H1 (cell line): Measurements from ENCODE around the gene BBLN. TPM values are rescaled to one million over a fixed set of nuclear protein-coding genes. Genes with fewer than 3 reads are reported as not detected.

Experiments
- CTCF ChIA-PET: fragments of 300-600 bp; sonication (Branson Sonifier 250); formaldehyde crosslinking; loops from one replicate; lab custom pipeline; 2021; ENCODE audit not compliant: partially characterized antibody; lab: Charles Lee
- POLR2A ChIA-PET: fragments of 300-600 bp; sonication (Branson Sonifier 250); formaldehyde crosslinking; loops from one replicate; lab custom pipeline; 2021; ENCODE audit warnings: inconsistent platforms; ENCODE audit not compliant: partially characterized antibody; lab: Charles Lee
- DNase-seq, 2 experiments: peaks; one replicate each; pipeline versions ENCODE4 v3.0.0 to v3.0.0-alpha.2; 2010 to 2022; ENCODE audit warnings: low spot score in 2 of 2, low read depth in 1 of 2, mixed read lengths in 1 of 2
- FAIRE-seq: peaks from 2 replicates; lab custom pipeline; 2011; peaks lifted over from hg19 to GRCh38; lab: Jason Lieb, UNC
- H2AFZ ChIP-seq: 2 replicates; pipeline ENCODE4 v1.8.1; 2012; ENCODE audit warnings: low read length, inconsistent platforms
- H2AK5ac ChIP-seq: 2 replicates; pipeline ENCODE4 v1.6.1; 2013; ENCODE audit warnings: low read depth, low read length
- H2BK120ac ChIP-seq: replicated peaks from 2 replicates; pipeline ENCODE3; 2013; ENCODE audit warnings: low read depth, low read length, inconsistent platforms
- H2BK12ac ChIP-seq: 2 replicates; pipeline ENCODE4 v1.6.1; 2013; ENCODE audit warnings: low read depth, low read length
- H2BK15ac ChIP-seq: 2 replicates; pipeline ENCODE4 v1.6.1; 2013; ENCODE audit warnings: low read length
- H2BK20ac ChIP-seq: 2 replicates; pipeline ENCODE4 v1.6.1; 2013; ENCODE audit warnings: low read length
- H2BK5ac ChIP-seq: 2 replicates; pipeline ENCODE4 v1.6.1; 2013; ENCODE audit warnings: low read depth, low read length
- H3K14ac ChIP-seq: 2 replicates; pipeline ENCODE4 v1.6.1; 2013; ENCODE audit warnings: inconsistent platforms; ENCODE audit not compliant: insufficient read length
- H3K18ac ChIP-seq: 2 replicates; pipeline ENCODE4 v1.6.1; 2013; ENCODE audit warnings: low read length; ENCODE audit errors: extremely low read depth
- H3K23ac ChIP-seq: 2 replicates; pipeline ENCODE4 v1.6.1; 2013; ENCODE audit warnings: inconsistent platforms; ENCODE audit not compliant: insufficient read length
- H3K23me2 ChIP-seq: 2 replicates; pipeline ENCODE4 v1.6.1; 2013; ENCODE audit warnings: low read depth, low read length
- H3K27ac ChIP-seq: 2 replicates; pipeline ENCODE4 v1.6.1; 2011; ENCODE audit warnings: low read depth, low read length, inconsistent platforms
- H3K27me3 ChIP-seq, 4 experiments: replicated peaks in 1 of 4; 1 replicate in 1 of 4; 2 replicates in 3 of 4; pipeline versions ENCODE4 v1.6.1 to v1.8.1; 2011 to 2013; ENCODE audit warnings: low read length in 3 of 4, mild to moderate bottlenecking in 3 of 4, inconsistent platforms in 2 of 4, mixed read lengths in 2 of 4, moderate library complexity in 1 of 4; ENCODE audit not compliant: control insufficient read depth in 3 of 4, insufficient read depth in 3 of 4; ENCODE audit errors: extremely low read depth in 1 of 4
- H3K36me3 ChIP-seq, 4 experiments: 2 replicates each; pipeline versions ENCODE4 v1.6.1 to v1.8.1; 2011 to 2013; ENCODE audit warnings: mild to moderate bottlenecking in 4 of 4, low read length in 3 of 4, moderate library complexity in 2 of 4, control low read depth in 1 of 4, inconsistent platforms in 1 of 4; ENCODE audit not compliant: insufficient read depth in 4 of 4, control insufficient read depth in 2 of 4
- H3K4ac ChIP-seq: replicated peaks from 2 replicates; pipeline ENCODE3; 2013; ENCODE audit warnings: low read length, low read depth, mixed read lengths, inconsistent platforms; ENCODE audit not compliant: insufficient read length
- H3K4me1 ChIP-seq, 4 experiments: replicated peaks in 1 of 4; 1 replicate in 1 of 4; 2 replicates in 3 of 4; pipeline versions ENCODE4 v1.6.1 to v1.8.1; 2011 to 2013; ENCODE audit warnings: low read length in 3 of 4, inconsistent platforms in 2 of 4, mixed read lengths in 1 of 4; ENCODE audit not compliant: insufficient read depth in 4 of 4, control insufficient read depth in 3 of 4
- H3K4me2 ChIP-seq, 2 experiments: 2 replicates each; pipeline versions ENCODE4 v1.6.1 to v1.8.1; 2011 to 2013; ENCODE audit warnings: low read depth in 2 of 2, low read length in 2 of 2, control low read depth in 1 of 2, inconsistent platforms in 1 of 2, mild to moderate bottlenecking in 1 of 2; ENCODE audit not compliant: insufficient read depth in 1 of 2
- H3K4me3 ChIP-seq, 4 experiments: fragments of 200-600, 300-600 bp in 1 of 4; sonication (generic), shearing (Covaris generic), sonication (Bioruptor Twin) in 1 of 4; 2 replicates each; pipeline versions ENCODE4 v1.5.1 to v1.8.1; 2011 to 2016; ENCODE audit warnings: low read length in 4 of 4, low read depth in 3 of 4, control low read depth in 2 of 4, inconsistent platforms in 2 of 4, mild to moderate bottlenecking in 2 of 4, mixed read lengths in 1 of 4, moderate library complexity in 1 of 4; ENCODE audit not compliant: insufficient read depth in 2 of 4; ENCODE audit errors: extremely low read depth in 1 of 4
- H3K56ac ChIP-seq: replicated peaks from 2 replicates; pipeline ENCODE3; 2013; ENCODE audit warnings: low read depth, mild to moderate bottlenecking, mixed read lengths, low read length, inconsistent platforms; ENCODE audit not compliant: insufficient read length
- H3K79me1 ChIP-seq: 2 replicates; pipeline ENCODE4 v1.6.1; 2013; ENCODE audit warnings: low read depth, low read length, control low read depth
- H3K79me2 ChIP-seq, 2 experiments: 2 replicates each; pipeline versions ENCODE4 v1.6.1 to v1.8.1; 2012 to 2013; ENCODE audit warnings: low read length in 2 of 2, mild to moderate bottlenecking in 2 of 2, inconsistent platforms in 1 of 2; ENCODE audit not compliant: insufficient read depth in 2 of 2, control insufficient read depth in 1 of 2
- H3K9ac ChIP-seq, 4 experiments: replicated peaks in 1 of 4; 1 replicate in 1 of 4; 2 replicates in 3 of 4; pipeline versions ENCODE4 v1.6.1 to v1.8.1; 2011 to 2013; ENCODE audit warnings: low read depth in 3 of 4, low read length in 3 of 4, control low read depth in 2 of 4, mild to moderate bottlenecking in 2 of 4, moderate library complexity in 2 of 4, inconsistent platforms in 1 of 4; ENCODE audit errors: extremely low read depth in 1 of 4
- H3K9me3 ChIP-seq, 2 experiments: 2 replicates each; pipeline versions ENCODE4 v1.6.1 to v1.8.1; 2012 to 2013; ENCODE audit warnings: mild to moderate bottlenecking in 2 of 2, moderate library complexity in 2 of 2, control low read depth in 1 of 2, inconsistent platforms in 1 of 2, low read depth in 1 of 2, low read length in 1 of 2, mixed read lengths in 1 of 2; ENCODE audit not compliant: insufficient read depth in 2 of 2
- H4K20me1 ChIP-seq, 2 experiments: replicated peaks in 1 of 2; 2 replicates each; pipeline versions ENCODE3 to v1.8.1; 2011 to 2013; ENCODE audit warnings: inconsistent platforms in 2 of 2, low read length in 2 of 2, mild to moderate bottlenecking in 1 of 2; ENCODE audit not compliant: insufficient read depth in 2 of 2, control insufficient read depth in 1 of 2
- H4K5ac ChIP-seq: 2 replicates; pipeline ENCODE4 v1.6.1; 2013; ENCODE audit warnings: low read length, low read depth, mixed read lengths, inconsistent platforms; ENCODE audit not compliant: insufficient read length
- H4K8ac ChIP-seq: 2 replicates; pipeline ENCODE4 v1.8.0; 2013; ENCODE audit warnings: mild to moderate bottlenecking, moderate library complexity, low read length, inconsistent platforms; ENCODE audit not compliant: insufficient read depth; ENCODE audit errors: extremely low read depth
- H4K91ac ChIP-seq: replicated peaks from 2 replicates; pipeline ENCODE3; 2013; ENCODE audit warnings: low read length, mixed read lengths, inconsistent platforms; ENCODE audit not compliant: insufficient read length
- CREB1 ChIP-seq: IDR thresholded peaks from 2 replicates; pipeline ENCODE4 v1.6.1; 2012; ENCODE audit warnings: inconsistent platforms
- KDM1A ChIP-seq: fragments of 200-600, 300-600 bp; sonication (generic); IDR thresholded peaks from 2 replicates; pipeline ENCODE4 v1.7.1; 2016; ENCODE audit warnings: mild to moderate bottlenecking, low read length, borderline replicate concordance
- MAFK ChIP-seq: IDR thresholded peaks from 2 replicates; pipeline ENCODE4 v1.6.1; 2012; ENCODE audit warnings: low read depth, mild to moderate bottlenecking, improper control_type of control experiment, low read length
- NRF1 ChIP-seq: IDR thresholded peaks from 2 replicates; pipeline ENCODE4 v1.6.1; 2011; ENCODE audit warnings: mild to moderate bottlenecking, low read depth, low read length, improper control_type of control experiment
- PHF8 ChIP-seq: fragments of 200-600 bp; sonication (generic); conservative IDR thresholded peaks from 2 replicates; pipeline ENCODE4 v1.7.1; 2012; ENCODE audit warnings: low read depth, mild to moderate bottlenecking, inconsistent platforms, low read length, moderate library complexity
- RFX5 ChIP-seq: IDR thresholded peaks from 2 replicates; pipeline ENCODE4 v1.6.1; 2011; ENCODE audit warnings: low read depth, low read length, improper control_type of control experiment, borderline replicate concordance
- SIX5 ChIP-seq: IDR thresholded peaks from 2 replicates; pipeline ENCODE4 v1.6.1; 2011; ENCODE audit warnings: mild to moderate bottlenecking, low read depth, low read length
- SP2 ChIP-seq: IDR thresholded peaks from 2 replicates; pipeline ENCODE4 v1.6.1; 2012; ENCODE audit warnings: mild to moderate bottlenecking, low read length, inconsistent platforms
- SP4 ChIP-seq: IDR thresholded peaks from 2 replicates; pipeline ENCODE4 v1.6.1; 2012; ENCODE audit warnings: low read length, inconsistent platforms
- TAF1 ChIP-seq: IDR thresholded peaks from 2 replicates; pipeline ENCODE4 v1.6.1; 2011; ENCODE audit warnings: mild to moderate bottlenecking, low read depth, low read length
- TCF12 ChIP-seq: IDR thresholded peaks from 2 replicates; pipeline ENCODE4 v1.6.1; 2011; ENCODE audit warnings: low read depth, mild to moderate bottlenecking, low read length
- ZNF274 ChIP-seq: IDR thresholded peaks from 2 replicates; pipeline ENCODE4 v1.7.0; 2012; ENCODE audit warnings: low read length, borderline replicate concordance; ENCODE audit errors: extremely low read depth
- WGBS, 2 experiments: shearing (Covaris generic) in 1 of 2; methylation state at CpG; one replicate each; pipeline versions ENCODE4 v1.1.6 to v1.1.7; 2013 to 2015; ENCODE audit warnings: low lambda C conversion rate in 2 of 2, mixed read lengths in 2 of 2, inconsistent platforms in 1 of 2, low coverage in 1 of 2, missing lambda C conversion rate in 1 of 2; ENCODE audit not compliant: insufficient replicate concordance in 2 of 2, insufficient coverage in 1 of 2, insufficient read length in 1 of 2; ENCODE audit errors: extremely low coverage in 1 of 2, missing lambda C conversion rate in 1 of 2; 5-methylcytosine and 5-hydroxymethylcytosine counted together
- polyA plus RNA-seq, 7 experiments: library from polyadenylated mRNA; depleted of rRNA in 3 of 7; stranded (reverse) in 5 of 7; unstranded in 2 of 7; fragments of >200 nt in 5 of 7; fragments of 200-250 nt in 2 of 7; gene quantifications; 1 replicate in 5 of 7; 2 replicates in 1 of 7; 4 replicates in 1 of 7; pipeline versions ENCODE4 v1.2.1 to v1.2.3, GENCODE V29; 2011 to 2013; ENCODE audit warnings: missing spikeins in 2 of 7, mixed read lengths in 2 of 7
- total RNA-seq: library from RNA; stranded (reverse); fragmentation: NEBNext Ultra II Directional; extraction: Animal tissue kit (Norgen Biotek cat#: 25700); gene quantifications from 2 replicates; pipeline ENCODE4 v1.2.1, GENCODE V29; 2021

BBLN gene
- total and polyA plus RNA-seq, 2 of the 8 experiments (the other 6 are each of a cell fraction or from before 2014, with no cell fraction given) = 63.1 to 164 TPM

- H2BK120ac ChIP-seq = no peak overlapping the region
- peak overlapping the region; percentile 48; the same call in 1 of the 2 replicates for H3K18ac ChIP-seq
- peak overlapping the region; percentile 0 for H4K5ac ChIP-seq
- H2BK20ac ChIP-seq = no peak overlapping the region
- no peaks in the 10 kb centered on the region for H3K9me3 ChIP-seq
- no peaks in the 10 kb centered on the region for H3K27me3 ChIP-seq
- no peak overlapping the region for H2BK15ac ChIP-seq
- peak overlapping the region; percentile 45 to 56 (median 50); a peak in 6 of 7 replicates for H3K9ac ChIP-seq
- FAIRE-seq = no peak
- no peak overlapping the region for H3K56ac ChIP-seq
- H3K4me1 ChIP-seq = peaks cover 0 to 11% (median 4%) of the 10 kb centered on the region in 4 experiments; a peak in 4 of 7 replicates
- H2BK12ac ChIP-seq = no peak overlapping the region; the same call in 1 of the 2 replicates
- H3K27ac ChIP-seq = no peak overlapping the region; the same call in 1 of the 2 replicates
- POLR2A ChIA-PET = interaction anchor here (1.1 to 3.3 kb wide), 6 partner anchors 9 to 30 kb away, joined by 3 to 13 read pairs (median 6); no protein-coding TSS in a partner anchor
- H3K4ac ChIP-seq = no peak overlapping the region
- H3K23me2 ChIP-seq = peaks cover 10% of the 10 kb centered on the region; the same call in 1 of the 2 replicates
- whole genome bisulfite sequencing, 2 experiments = 43% methylated on average over 19 of the region's 32 CpGs; no CpG with 5 or more reads in 1 of the 2 experiments
- no peak overlapping the region for H3K14ac ChIP-seq
- H3K79me1 ChIP-seq = no peaks in the 10 kb centered on the region; the same call in 1 of the 2 replicates
- CTCF ChIA-PET = interaction anchor here (0.6 to 2.8 kb wide), 17 partner anchors 9 to 221 kb away, joined by 3 to 16 read pairs (median 4); no protein-coding TSS in a partner anchor
- peaks cover 0 to 10% (median 6%) of the 10 kb centered on the region in 4 experiments; a peak in 4 of 8 replicates for H3K36me3 ChIP-seq
- no peak overlapping the region for H3K23ac ChIP-seq
- H4K91ac ChIP-seq = no peak overlapping the region
- peak overlapping the region; percentile 64 to 99 (median 77) for H3K4me3 ChIP-seq
- peak overlapping the region; percentile 89 for H4K8ac ChIP-seq
- peaks cover 0 to 4% of the 10 kb centered on the region in 2 experiments for H4K20me1 ChIP-seq
- peak in 1 of 2 experiments; percentile 51 for DNase-seq
- H3K4me2 ChIP-seq = peak overlapping the region; percentile 86 to 94
- H3K79me2 ChIP-seq = no peaks in the 10 kb centered on the region
- no peak overlapping the region for H2AK5ac ChIP-seq
- H2BK5ac ChIP-seq = no peak overlapping the region
- H2AFZ ChIP-seq = 0 out of 2 replicates have a peak overlapping the region, but pooled peaks have one; percentile 58
- TF ChIP-seq ZNF274 (no peak), PHF8 (no peak), MAFK (no peak), KDM1A (no peak), RFX5 (no peak), TCF12 (no peak), TAF1 (no peak), NRF1 (no peak), SIX5 (no peak), SP2 (no peak), CREB1 (no peak), SP4 (no peak)
Measured at GRCh38 chr9:128190516-128191405, 30.7 kb downstream of the BBLN start.
